ENCODE results near the gene DHX15. TPM values are rescaled to one million over a fixed set of nuclear protein-coding genes. Genes with fewer than 3 reads are reported as not detected.

DHX15 gene
- total and polyA plus RNA-seq, 2 experiments from 2014 or later = 80.4 to 117 TPM

- TF ChIP-seq EZH2phosphoT487 (IDR thresholded peaks at IDR 0.05; ENCODE audit: insufficient read depth, low read depth) = no peak
- no peak for TF ChIP-seq EZH2 (IDR thresholded peaks at IDR 0.05; ENCODE audit: insufficient read depth, poor library complexity, severe bottlenecking)
- Histone ChIP-seq H3K36me3 (ENCODE audit: low read depth) (peaks cover 49% of the 10 kb centered on the region), H3K4me1 (ENCODE audit: insufficient read depth) (peaks cover 26% of the 10 kb centered on the region), H3F3A (ENCODE audit: insufficient read depth) (peaks cover 32% of the 10 kb centered on the region; the same call in 1 of the 2 replicates), H3K27me3 (replicated peaks; ENCODE audit: insufficient read depth) (no peaks in the 10 kb centered on the region), H2AFZ (no peak overlapping the region), H3K79me2 (ENCODE audit: insufficient read depth) (peaks cover 100% of the 10 kb centered on the region), H3K9me3 (ENCODE audit: low read depth) (no peaks in the 10 kb centered on the region), H3K9ac (no peak overlapping the region), H3K27ac (peak overlapping the region; percentile 21), H3K4me2 (ENCODE audit: unreplicated experiment) (peak overlapping the region; percentile 6), H3K9me2 (ENCODE audit: insufficient read depth) (no peaks in the 10 kb centered on the region), H3K4me3 (no peak overlapping the region), H4K20me1 (ENCODE audit: insufficient read depth) (peaks cover 40% of the 10 kb centered on the region)
- DNase-seq = peak; percentile 72
- in situ Hi-C loops (cut with MboI) = no loop called here
Observed at GRCh38 chr4:24568425-24568824, 15.9 kb downstream of the DHX15 start.

GRCh38 chr4:24565054-24565453 lies 19.3 kb downstream of the DHX15 start:
- TF ChIP-seq EZH2 (IDR thresholded peaks at IDR 0.05; ENCODE audit: insufficient read depth, poor library complexity, severe bottlenecking) (no peak), EZH2phosphoT487 (IDR thresholded peaks at IDR 0.05; ENCODE audit: insufficient read depth, low read depth) (no peak)
- no peak overlapping the region for H3K4me3 ChIP-seq
- peaks cover 50% of the 10 kb centered on the region for H3F3A ChIP-seq (ENCODE audit: insufficient read depth)
- H4K20me1 ChIP-seq (ENCODE audit: insufficient read depth) = peaks cover 55% of the 10 kb centered on the region
- peaks cover 30% of the 10 kb centered on the region for H3K36me3 ChIP-seq (ENCODE audit: low read depth)
- no peak overlapping the region for H3K4me2 ChIP-seq (ENCODE audit: unreplicated experiment)
- H3K27me3 ChIP-seq (replicated peaks; ENCODE audit: insufficient read depth) = no peaks in the 10 kb centered on the region
- H3K27ac ChIP-seq = peak overlapping the region; percentile 46
- no peaks in the 10 kb centered on the region for H3K9me2 ChIP-seq (ENCODE audit: insufficient read depth)
- H3K4me1 ChIP-seq (ENCODE audit: insufficient read depth) = peaks cover 33% of the 10 kb centered on the region
- peak overlapping the region; percentile 30; the same call in 1 of the 2 replicates for H3K9ac ChIP-seq
- no peak overlapping the region for H2AFZ ChIP-seq
- no peak for DNase-seq
- H3K79me2 ChIP-seq (ENCODE audit: insufficient read depth) = peaks cover 100% of the 10 kb centered on the region
- H3K9me3 ChIP-seq (ENCODE audit: low read depth) = no peaks in the 10 kb centered on the region
- in situ Hi-C loops (cut with MboI) = no loop called here

DNA sequence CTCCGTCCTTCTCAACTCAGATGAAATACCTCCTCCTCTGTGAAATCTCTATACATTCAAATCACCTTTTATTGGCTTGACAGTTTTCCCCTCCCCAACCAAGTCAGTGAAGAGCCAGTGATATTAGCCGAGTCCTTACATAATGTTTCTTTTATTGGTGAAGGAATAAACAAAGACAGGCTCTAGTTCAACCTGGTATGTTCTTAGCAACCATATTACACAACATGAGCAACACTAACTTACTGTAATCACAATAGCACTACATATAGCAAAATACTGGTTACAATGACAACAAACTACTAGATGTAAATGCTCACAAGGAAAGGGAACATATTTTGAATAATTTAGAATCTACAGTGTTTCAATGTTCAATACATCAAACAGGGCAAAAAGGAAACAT lies 19.9 kb downstream of the DHX15 start:
- Histone ChIP-seq H3K79me2 (ENCODE audit: insufficient read depth) (peaks cover 100% of the 10 kb centered on the region), H3K9me2 (ENCODE audit: insufficient read depth) (no peaks in the 10 kb centered on the region), H3K36me3 (ENCODE audit: low read depth) (peaks cover 25% of the 10 kb centered on the region), H4K20me1 (ENCODE audit: insufficient read depth) (peaks cover 56% of the 10 kb centered on the region), H3K9ac (peak overlapping the region; percentile 30; the same call in 1 of the 2 replicates), H3K4me1 (ENCODE audit: insufficient read depth) (peaks cover 38% of the 10 kb centered on the region), H3K4me3 (no peak overlapping the region), H3K27me3 (replicated peaks; ENCODE audit: insufficient read depth) (no peaks in the 10 kb centered on the region), H3F3A (ENCODE audit: insufficient read depth) (peaks cover 50% of the 10 kb centered on the region), H2AFZ (no peak overlapping the region), H3K9me3 (ENCODE audit: low read depth) (no peaks in the 10 kb centered on the region), H3K4me2 (ENCODE audit: unreplicated experiment) (no peak overlapping the region), H3K27ac (peak overlapping the region; percentile 46)
- TF ChIP-seq EZH2 (IDR thresholded peaks at IDR 0.05; ENCODE audit: insufficient read depth, poor library complexity, severe bottlenecking) (no peak), EZH2phosphoT487 (IDR thresholded peaks at IDR 0.05; ENCODE audit: insufficient read depth, low read depth) (no peak)
- in situ Hi-C loops (cut with MboI) = no loop called here
- DNase-seq = peak; percentile 26
- 71 to 72% methylated on average over 2 of the region's 2 CpGs for WGBS, 2 experiments (ENCODE audit: low coverage in 1 of 2, low lambda C conversion rate in 2 of 2, missing lambda C conversion rate in 2 of 2)

DNA sequence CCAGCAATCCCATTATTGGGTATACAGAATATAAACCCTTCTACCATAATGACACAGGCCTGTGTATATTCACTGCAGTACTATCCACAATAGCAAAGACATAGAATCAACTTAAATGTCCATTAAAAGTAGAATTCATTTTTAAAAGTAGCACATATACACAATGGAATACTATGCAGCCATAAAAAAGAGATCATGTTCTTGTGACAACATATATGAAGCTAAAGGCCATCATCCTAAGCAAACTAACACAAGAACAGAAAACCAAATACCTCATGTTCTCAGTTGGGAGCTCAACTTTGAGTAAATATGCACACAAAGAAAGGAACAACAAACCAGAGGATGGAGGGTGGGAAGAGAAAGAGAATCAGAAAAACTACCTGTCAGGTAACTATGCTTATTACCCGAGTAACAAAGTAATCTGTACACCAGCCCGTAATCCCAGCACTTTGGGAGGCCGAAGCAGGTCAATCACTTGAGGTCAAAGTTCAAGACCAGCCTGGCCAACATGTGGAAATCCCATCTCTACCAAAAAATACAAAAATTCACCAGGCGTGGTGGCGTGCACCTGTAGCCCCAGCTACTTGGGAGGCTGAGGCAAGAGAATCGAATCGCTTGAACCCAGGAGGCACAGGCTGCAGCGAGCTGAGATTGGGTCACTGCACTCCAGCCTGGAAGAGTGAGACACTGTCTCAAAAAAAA lies 22.8 kb downstream of the DHX15 start:
- Histone ChIP-seq H3K4me2 (ENCODE audit: unreplicated experiment) (no peak overlapping the region), H3K79me2 (ENCODE audit: insufficient read depth) (peaks cover 100% of the 10 kb centered on the region), H3K9me2 (ENCODE audit: insufficient read depth) (no peaks in the 10 kb centered on the region), H3K27me3 (replicated peaks; ENCODE audit: insufficient read depth) (no peaks in the 10 kb centered on the region), H2AFZ (no peak overlapping the region), H3K36me3 (ENCODE audit: low read depth) (peaks cover 20% of the 10 kb centered on the region), H3K4me1 (ENCODE audit: insufficient read depth) (peaks cover 52% of the 10 kb centered on the region), H3K27ac (peak overlapping the region; percentile 22; the same call in 1 of the 2 replicates), H3K9me3 (ENCODE audit: low read depth) (no peaks in the 10 kb centered on the region), H3K9ac (no peak overlapping the region), H3K4me3 (no peak overlapping the region), H4K20me1 (ENCODE audit: insufficient read depth) (peaks cover 66% of the 10 kb centered on the region), H3F3A (ENCODE audit: insufficient read depth) (peaks cover 58% of the 10 kb centered on the region)
- WGBS, 2 experiments (ENCODE audit: low coverage in 1 of 2, low lambda C conversion rate in 2 of 2, missing lambda C conversion rate in 2 of 2) = 96 to 99% methylated on average over 8 of the region's 8 CpGs
- in situ Hi-C loops (cut with MboI) = no loop called here
- DNase-seq = no peak
- no peak for TF ChIP-seq EZH2 (IDR thresholded peaks at IDR 0.05; ENCODE audit: insufficient read depth, poor library complexity, severe bottlenecking)
- no peak for TF ChIP-seq EZH2phosphoT487 (IDR thresholded peaks at IDR 0.05; ENCODE audit: insufficient read depth, low read depth)

Measured in GM23248 (cell line).